HL-60/S4 treated with phorbol 12-myristate 13-acetate at 8.2 ng/mL for 4 days and 3 days (cell line): Measurements from ENCODE around the gene KNDC1.
"Not testable (repeated sequence)": the region's sequence is repeated elsewhere in the genome, so short reads cannot be mapped to it uniquely, and the experiment has no call there.

Experiments used
- in situ Hi-C: fragments of 300-500 bp; cut with MboI; formaldehyde crosslinking; loops from 2 replicates; pipeline ENCODE4 v1.15.0; 2022; ENCODE audit warnings: low sequenced_read_pairs

Gene KNDC1

DNA sequence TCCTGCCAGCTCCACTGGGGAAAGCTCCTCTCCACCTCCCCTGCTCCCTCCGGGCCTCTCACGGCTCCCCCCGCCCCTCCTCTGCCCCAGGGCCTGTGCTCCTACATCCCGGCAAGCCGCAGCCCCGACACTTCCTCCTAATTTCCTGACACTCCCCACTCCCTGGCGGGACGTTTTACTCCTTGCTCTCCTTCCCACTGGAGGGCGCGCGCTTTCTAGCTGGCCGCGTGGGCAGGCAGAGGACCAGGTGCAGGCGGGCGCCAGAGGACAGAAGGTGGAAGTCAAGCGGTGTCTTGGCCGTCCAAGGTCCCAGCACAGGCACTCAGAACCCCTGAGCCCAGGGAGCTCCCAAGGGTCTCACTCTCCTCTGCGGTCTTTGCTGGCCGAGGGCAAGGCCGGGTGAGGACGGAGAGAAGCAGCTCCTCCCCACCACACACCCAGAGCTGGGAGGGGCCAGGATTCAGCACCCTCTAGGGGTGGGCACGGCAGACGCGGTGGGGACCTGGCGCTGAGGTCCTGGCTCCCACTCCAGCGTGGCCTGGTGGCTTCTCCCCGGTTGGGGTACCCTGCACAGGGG lies 97.6 kb downstream of the KNDC1 start:
- in situ Hi-C loops, result no loop called here

GRCh38 chr10:133258066-133258817 lies 98.2 kb downstream of the KNDC1 start:
- in situ Hi-C loops, result no loop called here

DNA sequence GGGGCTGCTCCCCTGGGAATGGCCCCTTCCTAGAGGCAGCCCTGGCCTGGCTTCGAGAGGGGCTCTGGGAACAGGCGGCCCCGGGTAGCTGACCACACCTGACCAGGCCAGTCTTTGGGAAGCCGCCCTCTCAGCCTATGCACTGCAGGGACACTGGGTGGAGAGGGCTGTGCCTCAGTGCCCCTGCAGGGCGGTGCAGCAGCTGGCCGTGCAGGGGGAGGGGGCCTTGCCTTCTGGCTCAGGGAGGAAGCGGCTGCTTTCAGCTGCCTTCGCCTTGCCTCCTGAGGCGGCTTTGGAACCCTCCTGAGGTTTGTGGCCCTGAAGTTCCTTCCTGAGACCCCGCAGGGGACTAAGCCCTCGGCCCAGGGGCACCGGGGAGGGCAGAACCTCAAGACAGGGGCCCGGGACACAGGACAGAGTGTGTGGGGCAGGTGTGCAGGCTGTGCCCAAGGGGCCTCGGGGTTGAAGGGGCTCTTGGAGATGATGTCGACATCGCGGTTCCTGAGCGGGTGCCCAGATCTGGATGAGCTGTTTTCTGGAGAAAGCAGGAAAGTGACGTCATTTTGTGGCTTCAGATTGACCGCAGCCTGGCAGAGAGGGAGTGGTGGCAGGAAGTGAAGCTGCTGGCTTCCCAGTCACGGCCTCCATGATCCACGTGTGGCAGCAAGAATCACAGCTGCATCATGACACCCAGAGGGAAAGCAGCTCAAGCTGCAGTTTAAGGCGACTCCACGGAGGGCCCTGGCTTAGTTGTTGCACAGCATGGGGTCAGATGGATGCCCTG lies 99.0 kb downstream of the KNDC1 start:
- in situ Hi-C loops, result no loop called here

DNA sequence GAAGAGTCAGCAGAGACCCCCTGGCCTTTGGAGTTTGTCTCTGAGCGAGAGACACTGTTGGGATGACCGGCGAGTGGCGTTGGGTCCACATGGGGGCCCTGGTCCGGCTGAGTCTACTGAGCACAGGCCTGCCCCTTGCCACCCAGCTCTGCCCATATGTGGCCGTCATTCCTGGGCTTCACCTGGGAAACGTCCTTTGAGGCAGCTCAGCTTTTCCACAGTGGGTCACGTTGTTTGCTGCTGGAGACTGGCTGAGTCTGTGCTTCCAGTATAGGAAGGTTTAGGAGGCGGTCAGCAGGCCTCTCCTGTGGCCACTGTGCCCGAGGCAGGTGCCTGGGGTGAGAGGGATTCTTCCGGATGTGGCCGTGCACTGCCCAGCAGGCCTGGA lies 99.6 kb downstream of the KNDC1 start:
- in situ Hi-C loops, result no loop called here

- in situ Hi-C loops, result no loop called here
Observed at GRCh38 chr10:133260895-133261725, 101.1 kb downstream of the KNDC1 start.

DNA sequence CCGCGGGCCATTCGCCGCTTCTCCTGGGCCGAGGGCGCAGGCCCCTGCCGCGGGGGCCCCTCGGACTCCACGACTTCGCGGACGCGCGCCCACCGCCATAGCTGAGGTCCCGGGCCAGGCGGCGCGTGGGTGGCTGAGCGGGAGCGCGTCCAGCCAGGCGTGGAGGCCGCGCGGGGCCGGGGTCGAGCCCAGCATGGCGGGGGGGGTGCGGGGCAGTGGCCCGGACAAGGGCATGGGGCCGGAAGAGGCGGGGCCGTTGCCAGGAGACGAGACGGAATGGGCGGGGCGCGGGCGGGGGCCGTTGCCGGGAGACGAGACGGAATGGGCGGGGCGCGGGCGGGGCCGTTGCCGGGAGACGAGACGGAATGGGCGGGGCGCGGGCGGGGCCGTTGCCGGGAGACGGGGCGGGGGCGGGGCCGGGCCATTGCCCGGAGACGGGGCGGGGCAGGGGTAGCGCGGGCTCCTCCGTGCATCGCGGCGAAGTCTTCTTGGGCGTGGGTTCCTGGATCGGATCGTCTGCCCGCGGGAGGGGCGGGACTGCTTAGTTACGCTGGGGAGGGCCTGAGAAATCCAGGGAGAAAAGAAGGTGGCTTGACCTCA lies 101.8 kb downstream of the KNDC1 start:
- in situ Hi-C loops, result no loop called here

- in situ Hi-C loops, result no loop called here
Observed at GRCh38 chr10:133262696-133263095, 102.7 kb downstream of the KNDC1 start.

- in situ Hi-C loops, result no loop called here
Observed at GRCh38 chr10:133263674-133264073, 103.7 kb downstream of the KNDC1 start.

GRCh38 chr10:133264461-133264860 lies 104.4 kb downstream of the KNDC1 start:
- in situ Hi-C loops, result no loop called here

- in situ Hi-C loops, result not testable (repeated sequence)
Observed at GRCh38 chr10:133265052-133265451, 105.0 kb downstream of the KNDC1 start.

GRCh38 chr10:133266056-133266795 lies 106.2 kb downstream of the KNDC1 start:
- in situ Hi-C loops, result no loop called here

- in situ Hi-C loops, result no loop called here
Observed at GRCh38 chr10:133267293-133267692, 107.3 kb downstream of the KNDC1 start.

DNA sequence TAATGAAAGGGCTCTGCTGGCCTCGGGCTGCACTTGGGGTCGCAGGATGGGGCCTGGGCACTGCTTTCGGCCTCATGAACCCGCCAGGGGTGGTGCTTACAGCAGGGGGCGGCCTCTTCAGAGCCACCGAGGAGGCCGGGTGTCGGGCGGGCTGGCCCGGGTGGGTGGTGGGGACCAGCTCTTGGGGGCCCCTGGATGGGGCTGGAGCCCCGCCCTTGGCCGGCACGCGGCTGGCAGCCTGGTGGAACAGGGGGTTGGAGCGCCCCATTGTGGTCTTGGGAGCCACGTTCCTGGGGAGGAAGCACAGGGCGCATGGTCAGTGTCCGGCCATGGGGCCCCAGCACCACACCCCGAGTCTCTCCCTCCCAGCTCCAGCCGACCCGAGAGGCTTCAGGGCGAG lies 107.8 kb downstream of the KNDC1 start:
- in situ Hi-C loops, result no loop called here

- in situ Hi-C loops, result no loop called here
Observed at GRCh38 chr10:133268532-133268931, 108.5 kb downstream of the KNDC1 start.

- in situ Hi-C loops, result no loop called here
Observed at GRCh38 chr10:133269367-133269766, 109.3 kb downstream of the KNDC1 start.

GRCh38 chr10:133270204-133270603 lies 110.2 kb downstream of the KNDC1 start:
- in situ Hi-C loops, result no loop called here

GRCh38 chr10:133270773-133271297 lies 110.8 kb downstream of the KNDC1 start:
- in situ Hi-C loops, result no loop called here

DNA sequence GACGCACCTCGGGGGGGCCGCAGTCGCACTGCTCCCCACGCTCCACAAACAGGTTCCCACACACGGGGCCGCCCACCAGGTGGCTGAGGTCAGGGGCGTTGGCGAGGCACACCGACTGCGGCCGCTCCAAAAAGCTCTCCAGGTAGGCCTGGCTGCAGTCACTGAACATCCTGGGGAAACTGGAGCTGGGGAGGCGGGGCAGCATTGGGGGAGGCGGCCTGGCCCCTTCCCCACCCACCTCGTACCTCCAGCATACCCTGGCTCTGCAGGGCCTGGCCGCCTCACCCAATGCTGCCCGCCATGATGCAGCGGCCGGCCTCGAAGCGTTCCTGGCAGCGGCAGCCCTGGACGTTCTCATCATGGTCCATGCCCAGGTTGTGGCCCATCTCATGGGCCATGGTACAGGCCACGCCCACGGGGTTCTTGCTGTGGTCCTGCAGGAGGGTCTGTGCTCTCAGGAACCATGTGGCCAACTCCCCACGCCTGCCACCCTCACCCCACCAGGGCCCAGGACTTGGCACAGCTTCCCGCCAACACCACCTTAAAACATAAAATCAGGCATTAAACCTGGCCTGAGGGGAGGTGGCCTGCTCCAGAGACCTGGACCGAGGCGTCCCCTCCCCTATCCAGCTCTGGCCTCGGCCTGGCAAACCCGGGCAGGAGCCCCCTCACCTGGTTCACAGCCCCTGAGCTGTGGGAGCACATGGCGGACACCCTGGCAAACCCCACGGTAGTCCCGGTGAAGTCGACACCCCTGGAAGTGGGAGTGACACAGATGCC lies 111.7 kb downstream of the KNDC1 start:
- in situ Hi-C loops, result no loop called here
